ENCODE results near the gene MYOM3.

MYOM3 gene

GRCh38 chr1:24138476-24139221 lies 26.7 kb upstream of the MYOM3 start:
- no peak for DNase-seq

DNA sequence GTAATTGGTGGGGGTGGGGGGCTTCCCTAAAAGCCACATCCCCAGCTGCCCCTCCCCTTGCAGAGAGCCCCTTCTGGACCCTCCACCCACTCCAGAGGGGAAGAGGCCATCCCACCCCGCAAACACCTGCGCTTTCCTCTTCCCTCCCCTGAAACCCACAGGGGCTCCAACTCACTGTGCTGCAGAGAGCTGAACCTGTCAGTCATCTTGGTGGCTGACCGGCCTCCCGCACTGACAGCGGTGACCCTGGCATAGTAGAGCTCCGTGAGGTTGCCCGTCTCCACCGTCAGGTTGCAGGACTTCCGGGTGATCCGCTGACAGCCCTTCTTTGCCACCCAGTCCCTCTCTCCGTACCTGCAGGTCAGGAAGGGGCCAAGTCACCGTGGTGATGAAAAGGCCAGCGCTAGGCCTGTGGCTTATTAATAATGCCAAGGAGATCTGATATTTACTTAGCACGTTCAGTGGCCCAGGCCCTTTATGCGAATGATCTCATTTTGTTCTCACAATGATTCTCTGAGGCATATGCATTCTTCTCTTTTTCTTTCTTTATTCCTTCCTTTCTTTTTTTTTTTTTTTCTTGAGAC lies 25.1 kb upstream of the MYOM3 start:
- DNase-seq = no peak

GRCh38 chr1:24134376-24134775 lies 22.4 kb upstream of the MYOM3 start:
- DNase-seq = no peak

GRCh38 chr1:24133819-24134218 lies 21.9 kb upstream of the MYOM3 start:
- DNase-seq = no peak

GRCh38 chr1:24130385-24130784 lies 18.4 kb upstream of the MYOM3 start:
- no peak for DNase-seq

GRCh38 chr1:24127801-24128363 lies 15.9 kb upstream of the MYOM3 start:
- DNase-seq = no peak

- DNase-seq = no peak
These were observed 15.3 kb upstream of the MYOM3 start for GRCh38 chr1:24127134-24127800.

- no peak for DNase-seq
These were observed 14.7 kb upstream of the MYOM3 start for GRCh38 chr1:24126672-24127023.

DNA sequence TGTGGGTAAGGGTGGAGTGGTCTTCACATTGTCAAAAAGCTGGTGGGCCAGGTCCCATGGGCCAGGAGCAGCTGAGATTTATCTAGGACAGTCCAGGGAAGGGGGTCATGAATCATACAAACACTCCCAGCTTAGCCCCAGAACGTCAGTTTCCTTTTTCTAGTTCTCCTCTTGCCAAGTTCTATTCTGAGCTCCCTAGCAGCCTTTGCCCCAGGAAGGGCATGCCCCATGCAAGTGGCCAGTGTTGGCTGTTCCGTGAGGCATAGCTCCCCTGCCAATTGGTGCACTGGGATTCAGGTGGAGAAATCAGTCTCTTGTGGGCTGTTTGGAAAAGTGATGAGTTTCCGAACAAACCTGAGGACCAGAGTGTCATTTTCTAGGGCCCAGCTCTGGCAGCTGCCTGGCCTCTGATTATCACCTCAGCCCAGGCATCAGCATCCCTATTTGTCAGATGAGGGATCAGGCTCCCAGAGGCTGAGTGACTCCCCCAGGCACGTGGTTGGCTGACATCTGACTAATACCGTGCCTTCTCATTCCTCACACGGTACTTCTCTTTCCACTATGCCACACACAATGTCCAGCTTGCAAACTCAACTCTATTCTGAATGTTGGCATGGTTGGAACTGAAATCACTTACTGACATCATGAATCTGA lies 14.2 kb upstream of the MYOM3 start:
- no peak for DNase-seq

- DNase-seq = no peak
These were observed 13.5 kb upstream of the MYOM3 start for GRCh38 chr1:24125456-24125855.

DNA sequence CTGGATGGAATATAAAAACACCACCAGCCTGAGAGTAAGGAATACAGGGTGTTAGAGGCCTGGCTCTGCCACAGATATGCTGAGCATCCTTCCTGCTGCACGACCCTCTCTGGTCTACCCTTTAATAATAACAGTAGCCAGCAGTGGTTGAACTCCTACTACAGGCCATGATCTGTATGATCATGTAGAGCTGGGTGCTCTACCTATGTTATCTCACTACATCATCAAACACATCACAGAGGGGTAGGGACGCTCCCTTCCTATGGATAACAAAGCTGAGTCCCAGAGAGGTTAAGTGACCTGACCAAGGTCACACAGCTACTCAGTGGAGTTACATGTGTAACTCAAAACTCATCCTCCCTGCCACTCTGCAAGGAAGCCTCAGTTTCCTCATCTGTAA lies 13.0 kb upstream of the MYOM3 start:
- no peak for DNase-seq

GRCh38 chr1:24123611-24124010 lies 11.7 kb upstream of the MYOM3 start:
- no peak for DNase-seq

- no peak for DNase-seq
These were observed 10.8 kb upstream of the MYOM3 start for GRCh38 chr1:24122776-24123175.

GRCh38 chr1:24121406-24121805 lies 9.5 kb upstream of the MYOM3 start:
- no peak for DNase-seq

- no peak for DNase-seq
These were observed 9.0 kb upstream of the MYOM3 start for GRCh38 chr1:24120965-24121364.

GRCh38 chr1:24119859-24120756 lies 8.2 kb upstream of the MYOM3 start:
- no peak for DNase-seq

DNA sequence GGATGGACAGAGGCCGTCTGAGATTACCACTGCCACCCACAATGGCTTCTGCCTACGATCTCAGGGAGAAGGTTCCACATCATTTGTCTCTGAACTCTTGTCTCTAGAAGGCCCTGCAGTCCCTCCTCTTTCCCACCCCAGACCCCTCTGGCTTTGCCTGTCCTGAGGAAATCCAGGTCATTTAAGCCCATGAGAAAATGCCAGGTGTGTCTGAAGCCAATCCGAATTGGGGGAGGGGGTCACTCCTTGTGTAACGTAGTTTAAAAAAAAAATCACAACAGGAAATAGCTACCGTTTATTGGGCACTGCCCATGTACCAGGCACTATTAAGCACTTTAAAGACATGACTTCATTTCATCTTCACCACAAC lies 7.5 kb upstream of the MYOM3 start:
- no peak for DNase-seq

- DNase-seq = no peak
These were observed 6.7 kb upstream of the MYOM3 start for GRCh38 chr1:24118410-24119242.

- DNase-seq = no peak
These were observed 5.9 kb upstream of the MYOM3 start for GRCh38 chr1:24117722-24118409.

DNA sequence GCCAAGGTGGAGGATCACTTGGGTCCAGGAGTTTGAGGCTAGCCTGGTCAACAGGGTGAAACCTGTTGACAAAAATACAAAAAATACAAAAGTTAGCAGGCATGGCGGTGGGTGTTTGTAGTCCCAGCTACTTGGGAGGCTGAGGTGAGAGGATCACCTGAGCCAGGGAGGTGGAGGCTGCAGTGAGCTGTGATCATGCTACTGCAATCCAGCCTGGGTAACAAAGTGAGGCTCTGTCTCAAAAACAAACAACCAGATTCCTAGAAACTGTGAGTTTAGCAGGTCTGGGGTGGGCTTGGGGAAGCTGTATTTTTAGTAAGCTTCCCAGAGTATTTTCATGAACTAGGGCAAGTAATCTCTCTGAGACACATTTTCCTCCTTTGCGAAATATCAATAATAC lies 5.2 kb upstream of the MYOM3 start:
- no peak for DNase-seq

DNA sequence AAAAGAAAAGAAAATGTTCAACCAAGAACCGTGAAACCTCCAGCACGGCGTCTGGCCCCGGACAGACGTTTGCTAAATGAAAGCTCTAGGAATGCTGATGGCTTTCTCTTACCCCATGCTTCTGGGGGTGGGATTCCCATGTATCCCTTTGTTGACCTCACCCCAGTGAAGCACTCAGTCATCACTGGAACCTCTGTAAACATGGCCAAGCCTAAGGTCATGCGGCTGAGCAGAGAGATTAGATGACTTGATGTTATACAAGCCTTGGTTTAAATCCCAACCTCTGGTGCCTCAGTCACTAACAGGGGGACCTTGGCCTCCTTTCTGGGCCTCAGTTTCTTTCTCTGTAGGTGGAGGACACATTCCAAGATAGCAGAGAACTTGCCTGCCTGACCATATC lies 2.8 kb upstream of the MYOM3 start:
- DNase-seq = no peak

All from right kidney (tissue), 1 donor.